Osteocyte (in vitro differentiated cells): ENCODE measurements around the gene TMPRSS9. TPM values are rescaled to one million over a fixed set of nuclear protein-coding genes. Genes with fewer than 3 reads are reported as not detected.

Source experiments
- DNase-seq: peaks from one replicate; pipeline ENCODE4 v3.0.0; 2021; ENCODE audit warnings: mixed read lengths; ENCODE audit not compliant: unreplicated experiment; ENCODE audit errors: extremely low spot score
- H3K27ac Mint-ChIP-seq: one replicate; pipeline ENCODE4 v1.8.0; 2021; ENCODE audit warnings: mild to moderate bottlenecking, mixed read lengths; ENCODE audit not compliant: unreplicated experiment
- H3K27me3 Mint-ChIP-seq: one replicate; pipeline ENCODE4 v1.8.0; 2021; ENCODE audit warnings: mixed read lengths; ENCODE audit not compliant: unreplicated experiment
- H3K36me3 Mint-ChIP-seq: one replicate; pipeline ENCODE4 v1.8.0; 2021; ENCODE audit warnings: mixed read lengths; ENCODE audit not compliant: unreplicated experiment
- H3K4me1 Mint-ChIP-seq: one replicate; pipeline ENCODE4 v1.8.0; 2021; ENCODE audit warnings: mixed read lengths; ENCODE audit not compliant: unreplicated experiment
- H3K4me3 Mint-ChIP-seq: one replicate; pipeline ENCODE4 v1.8.0; 2021; ENCODE audit warnings: mild to moderate bottlenecking, moderate library complexity, mixed read lengths; ENCODE audit not compliant: unreplicated experiment
- H3K9me3 Mint-ChIP-seq: one replicate; pipeline ENCODE4 v1.8.0; 2021; ENCODE audit warnings: mixed read lengths; ENCODE audit not compliant: unreplicated experiment
- CTCF ChIP-seq: fragments of 200-600 bp; sonication (generic); IDR thresholded peaks from 2 replicates; pipeline ENCODE4 v1.5.0; 2021; ENCODE audit warnings: antibody characterized with exemption, mild to moderate bottlenecking, moderate library complexity
- total RNA-seq: library from RNA; stranded (reverse); gene quantifications from 2 replicates; pipeline ENCODE4 v1.2.1, GENCODE V29; 2021

TMPRSS9 gene
- total RNA-seq, 1 donor from 2014 or later = 0.08 TPM

GRCh38 chr19:2361246-2362045 is 1.4 kb downstream of the TMPRSS9 start:
- Mint-ChIP-seq H3K4me3 (no peak overlapping the region), H3K4me1 (no peaks in the 10 kb centered on the region), H3K36me3 (no peaks in the 10 kb centered on the region), H3K27me3 (peaks cover 8% of the 10 kb centered on the region), H3K27ac (no peak overlapping the region), H3K9me3 (no peaks in the 10 kb centered on the region)
- no peak for DNase-seq
- no peak for TF ChIP-seq CTCF

- Mint-ChIP-seq H3K36me3 (no peaks in the 10 kb centered on the region), H3K27ac (no peak overlapping the region), H3K4me1 (no peaks in the 10 kb centered on the region), H3K4me3 (no peak overlapping the region), H3K27me3 (peaks cover 8% of the 10 kb centered on the region), H3K9me3 (no peaks in the 10 kb centered on the region)
- DNase-seq = no peak
- TF ChIP-seq CTCF = no peak
Measured at GRCh38 chr19:2362046-2362969, 2.2 kb downstream of the TMPRSS9 start.

- Mint-ChIP-seq H3K36me3 (no peaks in the 10 kb centered on the region), H3K4me1 (no peaks in the 10 kb centered on the region)
Measured at GRCh38 chr19:2362970-2363300, 2.9 kb downstream of the TMPRSS9 start.

GRCh38 chr19:2363419-2363818 is 3.4 kb downstream of the TMPRSS9 start:
- no peaks in the 10 kb centered on the region for H3K9me3 Mint-ChIP-seq
- H3K36me3 Mint-ChIP-seq = no peaks in the 10 kb centered on the region
- DNase-seq = no peak
- no peaks in the 10 kb centered on the region for H3K4me1 Mint-ChIP-seq
- no peak overlapping the region for H3K4me3 Mint-ChIP-seq
- H3K27ac Mint-ChIP-seq = no peak overlapping the region
- H3K27me3 Mint-ChIP-seq = peaks cover 13% of the 10 kb centered on the region
- no peak for TF ChIP-seq CTCF

More at GRCh38 chr19:2362970-2363300, 2.9 kb downstream of the TMPRSS9 start:
- DNase-seq = no peak
- TF ChIP-seq CTCF = no peak
- Mint-ChIP-seq H3K4me3 (no peak overlapping the region), H3K27ac (no peak overlapping the region), H3K9me3 (no peaks in the 10 kb centered on the region), H3K27me3 (peaks cover 8% of the 10 kb centered on the region)
